CD4-positive, alpha-beta T cell treated with Interleukin-12 subunit alpha and Interleukin-12 subunit beta, for 1 hour (primary cell): Measurements from ENCODE around the gene SLC35F1.

ENCODE experiments used
- DNase-seq: peaks from one replicate; pipeline ENCODE4 v3.0.0-alpha.2; 2020

Gene SLC35F1

GRCh38 chr6:118285791-118286190 is 378.7 kb downstream of the SLC35F1 start:
- no peak for DNase-seq

DNA sequence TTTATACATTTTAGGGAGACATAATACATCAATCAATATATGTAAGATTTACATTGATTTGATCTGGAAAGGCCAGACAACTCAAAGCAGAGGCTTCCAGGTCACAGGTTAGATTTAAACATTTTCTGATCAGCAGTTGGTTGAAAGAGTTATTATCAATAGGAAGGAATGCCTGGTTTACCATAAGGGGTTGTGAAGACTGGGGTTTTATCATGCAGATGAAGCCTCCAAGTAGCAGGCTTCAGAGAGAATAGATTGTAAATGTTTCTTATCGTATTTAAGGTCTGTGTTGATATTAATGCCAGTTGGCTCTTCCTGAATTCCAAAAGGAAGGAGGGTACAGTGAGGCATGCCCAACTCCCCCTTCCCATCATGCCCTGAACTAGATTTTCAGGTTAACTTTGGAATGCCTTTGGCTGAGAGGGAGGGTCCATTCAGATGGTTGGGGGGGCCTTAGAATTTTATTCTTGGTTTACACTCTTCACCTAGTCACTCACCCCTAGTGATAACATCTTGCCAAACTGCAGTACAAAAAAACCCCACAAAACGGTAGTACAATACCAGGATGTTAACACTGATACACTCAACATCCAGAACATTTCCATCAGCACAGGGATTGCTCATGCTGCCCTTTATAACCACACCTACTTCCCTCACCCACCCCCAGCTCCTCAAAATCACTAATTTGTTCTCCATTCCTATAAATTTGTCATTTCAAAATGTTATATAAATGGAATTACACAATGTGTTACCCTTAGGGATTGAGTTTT is 381.5 kb downstream of the SLC35F1 start:
- no peak for DNase-seq

DNA sequence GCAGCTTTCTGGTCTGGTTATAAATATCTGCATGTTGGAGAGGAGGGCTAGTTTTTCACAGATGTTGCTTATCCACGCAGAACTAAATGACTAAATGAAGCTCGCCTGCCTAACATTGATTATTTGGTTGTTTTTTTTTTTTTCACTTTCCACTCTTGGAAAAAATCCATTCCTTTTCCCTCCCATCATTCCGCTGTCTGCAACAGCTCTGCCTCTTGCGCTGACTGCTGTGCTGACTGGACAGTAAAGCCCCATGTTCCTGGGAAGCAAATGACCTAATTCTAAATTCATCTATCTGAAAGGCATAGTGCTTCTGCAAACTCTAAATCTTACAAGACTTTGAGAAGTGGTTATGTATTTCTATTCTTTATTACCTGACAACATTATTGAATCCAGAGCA is 385.5 kb downstream of the SLC35F1 start:
- DNase-seq, result no peak

- DNase-seq, result no peak
Observed at GRCh38 chr6:118294906-118295305, 387.8 kb downstream of the SLC35F1 start.

DNA sequence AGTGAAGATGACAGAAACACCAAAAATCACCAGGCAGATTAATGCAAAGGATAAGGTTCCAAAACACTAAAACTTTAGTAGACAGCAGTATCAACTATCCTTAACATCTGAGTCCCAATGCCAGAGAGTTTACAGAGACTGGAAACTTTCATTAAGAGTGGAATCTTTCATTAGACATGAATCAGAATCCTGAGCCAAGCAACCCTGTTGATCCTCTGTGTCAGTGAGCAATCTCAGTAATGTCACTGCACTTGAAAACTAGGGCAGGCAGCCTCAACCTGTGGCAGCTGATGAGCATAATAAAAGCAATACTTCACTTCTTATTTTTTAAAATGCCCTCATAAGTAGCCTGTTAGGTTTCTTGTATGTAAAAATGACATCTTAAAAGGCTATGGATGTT is 388.3 kb downstream of the SLC35F1 start:
- no peak for DNase-seq

- DNase-seq, result no peak
Observed at GRCh38 chr6:118296129-118296901, 389.3 kb downstream of the SLC35F1 start.

DNA sequence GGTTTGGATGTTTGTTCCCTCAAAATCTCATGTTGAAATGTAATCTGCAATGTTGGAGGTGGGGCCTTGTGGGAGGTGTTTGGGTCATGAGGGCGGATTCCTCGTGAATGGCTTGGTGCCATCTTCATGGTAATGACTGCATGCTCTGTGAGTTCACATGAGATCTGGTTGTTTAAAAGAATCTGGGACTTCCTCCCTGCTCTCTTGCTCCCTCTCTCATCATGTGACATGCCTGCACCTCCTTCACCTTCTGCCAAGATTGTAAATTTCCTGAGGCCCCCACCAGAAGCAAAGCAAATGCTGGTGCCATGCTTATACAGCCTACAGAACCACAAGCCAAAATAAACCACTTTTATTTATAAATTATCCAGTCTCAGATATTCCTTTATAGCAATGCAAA is 390.8 kb downstream of the SLC35F1 start:
- DNase-seq, result no peak

DNA sequence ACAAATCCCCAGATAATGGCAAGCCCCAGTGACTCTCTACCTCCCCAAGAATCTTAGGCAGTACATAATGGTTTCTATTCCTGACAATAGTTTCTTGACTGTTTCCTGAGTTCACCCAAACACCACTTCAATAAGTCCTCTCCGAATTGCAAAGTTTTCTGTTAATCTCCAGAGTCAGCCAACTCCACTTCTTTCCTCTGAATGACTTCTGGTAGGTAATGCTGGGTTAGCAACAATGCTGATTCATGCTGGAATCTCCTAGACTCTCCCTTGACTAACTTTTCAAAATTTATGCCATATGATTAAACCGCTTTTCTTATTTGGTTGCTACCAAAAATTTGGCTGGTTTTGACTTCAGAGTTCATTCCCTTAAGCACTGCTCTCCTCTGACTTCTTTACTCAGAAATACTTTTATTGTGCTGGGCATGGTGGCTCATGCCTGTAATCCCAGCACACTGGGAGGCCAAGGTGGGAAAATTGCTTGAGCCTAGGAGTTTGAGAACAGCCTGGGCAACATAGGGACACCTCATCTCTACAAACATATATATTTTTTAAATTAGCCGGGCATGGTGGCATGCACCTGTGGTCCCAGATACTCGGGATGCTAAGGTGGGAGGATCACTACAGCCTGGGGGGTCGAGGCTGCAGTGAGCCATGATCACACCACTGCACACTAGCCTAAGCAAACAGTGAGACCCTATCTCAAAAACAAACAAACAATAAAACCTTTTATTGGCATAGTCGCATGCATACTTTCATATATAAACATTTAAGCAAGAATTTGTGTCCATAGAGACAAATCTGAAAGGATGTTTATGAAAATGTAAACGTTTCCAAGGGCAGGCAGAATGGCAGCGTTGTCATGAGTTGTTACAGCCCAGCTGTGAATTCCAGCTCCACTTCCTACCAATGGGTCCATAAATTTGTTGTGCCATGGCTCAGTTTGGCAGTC is 391.7 kb downstream of the SLC35F1 start:
- DNase-seq, result no peak

- DNase-seq, result no peak
Observed at GRCh38 chr6:118299457-118299856, 392.4 kb downstream of the SLC35F1 start.

- no peak for DNase-seq
Observed at GRCh38 chr6:118304321-118304720, 397.3 kb downstream of the SLC35F1 start.

GRCh38 chr6:118305081-118305480 is 398.0 kb downstream of the SLC35F1 start:
- DNase-seq, result no peak

- DNase-seq, result no peak
Observed at GRCh38 chr6:118306392-118307238, 399.6 kb downstream of the SLC35F1 start.

DNA sequence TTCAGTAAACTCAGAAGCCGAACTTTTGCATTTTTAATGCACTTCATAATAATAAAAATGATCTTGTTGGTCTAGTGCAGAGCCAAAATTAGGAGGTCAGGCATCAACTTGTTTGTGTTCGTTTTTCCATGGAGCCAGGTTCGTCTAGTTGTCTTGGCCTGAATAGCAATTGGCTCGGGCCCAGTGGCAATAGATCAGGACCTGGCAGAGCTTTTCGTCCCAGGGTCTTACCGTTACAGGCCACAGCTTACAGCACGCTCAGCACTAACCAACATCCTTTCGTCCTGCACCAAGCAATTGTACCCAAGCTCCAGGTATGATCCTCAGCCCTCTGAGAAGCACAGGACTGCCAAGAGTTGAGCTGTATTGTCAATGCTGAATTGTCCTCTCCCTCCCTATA is 400.5 kb downstream of the SLC35F1 start:
- no peak for DNase-seq

GRCh38 chr6:118309337-118310093 is 402.5 kb downstream of the SLC35F1 start:
- DNase-seq, result no peak

- DNase-seq, result no peak
Observed at GRCh38 chr6:118313208-118313607, 406.1 kb downstream of the SLC35F1 start.

DNA sequence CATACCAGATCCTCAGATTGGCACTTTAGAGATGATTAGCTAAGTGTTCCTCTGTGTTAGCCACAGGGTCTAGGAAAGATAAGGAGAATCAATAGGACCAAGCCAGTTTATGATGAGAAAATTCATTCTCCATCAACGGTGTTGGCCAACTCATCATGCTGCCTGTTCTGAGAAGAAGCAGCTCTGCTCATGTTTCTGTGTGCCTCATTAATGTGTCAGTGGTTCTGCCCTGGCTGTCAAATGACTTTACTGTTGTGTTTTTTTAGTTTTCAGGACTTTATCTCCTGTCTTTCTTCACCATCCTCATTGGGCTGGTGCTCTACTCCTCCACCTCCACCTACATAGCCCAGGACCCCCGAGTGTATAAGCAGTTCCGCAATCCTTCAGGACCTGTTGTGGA is 406.7 kb downstream of the SLC35F1 start:
- DNase-seq, result no peak

DNA sequence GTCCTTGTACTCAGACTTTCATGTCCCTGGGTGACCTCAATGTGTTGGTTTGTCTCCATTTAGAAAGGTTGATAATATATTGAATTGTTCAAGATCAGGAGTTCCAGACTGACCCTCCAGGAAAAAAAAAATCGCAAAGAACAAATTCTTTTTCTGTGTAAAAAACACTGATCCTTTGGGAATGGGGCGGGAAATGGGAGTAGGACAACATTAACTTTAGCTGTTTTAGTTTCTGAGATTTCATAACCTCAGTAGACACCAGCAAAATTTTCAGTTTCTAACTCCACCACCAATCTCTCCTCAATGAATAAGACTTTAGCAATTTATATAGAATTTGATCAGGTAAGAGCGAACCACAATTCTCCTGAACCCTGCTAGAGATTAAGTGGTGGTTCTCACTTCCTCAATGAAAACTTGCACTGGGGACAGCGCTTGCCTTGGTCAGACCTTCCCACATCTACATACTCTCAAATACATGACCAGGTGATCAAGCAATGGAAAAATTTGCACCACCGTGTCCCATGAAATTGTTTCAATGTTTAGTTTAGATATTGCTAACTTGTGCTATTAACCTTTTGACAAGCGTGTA is 409.8 kb downstream of the SLC35F1 start:
- no peak for DNase-seq

DNA sequence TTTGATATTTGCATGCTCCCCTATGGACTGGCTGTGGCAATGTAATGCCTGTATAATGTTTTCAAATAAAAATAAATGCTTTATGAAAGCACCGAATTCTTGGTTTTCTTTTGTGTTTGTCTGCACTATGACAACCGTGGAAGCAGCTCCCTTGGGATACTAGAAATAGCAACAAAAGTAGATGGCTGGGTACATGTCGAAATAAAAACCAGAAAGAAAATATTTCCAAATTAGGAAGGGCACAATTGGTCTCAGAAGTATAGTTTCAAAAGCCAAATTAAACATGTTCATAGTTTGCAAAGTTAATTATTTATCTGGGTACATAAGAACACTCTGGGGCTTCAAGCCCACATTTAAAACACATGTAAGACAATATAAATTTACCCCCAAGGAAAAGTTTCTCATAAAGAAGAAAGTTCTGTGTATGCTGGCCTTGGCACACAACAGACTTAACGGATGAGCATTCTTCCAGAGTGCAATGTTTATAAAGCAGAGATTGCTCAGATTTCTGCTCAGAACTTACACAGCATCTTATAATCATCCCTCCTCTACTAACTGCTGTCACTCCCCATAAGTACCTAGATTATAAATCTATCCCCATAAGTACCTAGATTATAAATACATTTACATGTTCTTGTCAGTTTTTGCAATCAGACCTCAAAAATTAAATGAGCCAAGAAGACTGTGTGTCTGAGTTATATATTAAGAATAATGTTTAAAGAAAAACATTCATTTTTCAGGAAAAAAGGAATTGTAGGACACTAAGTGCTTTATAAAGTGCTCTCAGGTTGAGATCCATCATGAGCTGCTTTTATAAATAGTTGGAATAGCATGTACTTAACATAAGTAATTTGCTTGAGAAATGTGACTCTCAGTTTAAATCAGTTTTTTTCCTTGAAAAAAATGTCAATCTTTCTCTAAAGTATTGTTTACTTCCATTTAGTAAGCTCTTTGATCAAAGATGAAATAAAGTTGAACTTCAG is 410.8 kb downstream of the SLC35F1 start:
- DNase-seq, result no peak

- DNase-seq, result no peak
Observed at GRCh38 chr6:118318648-118319047, 411.6 kb downstream of the SLC35F1 start.

DNA sequence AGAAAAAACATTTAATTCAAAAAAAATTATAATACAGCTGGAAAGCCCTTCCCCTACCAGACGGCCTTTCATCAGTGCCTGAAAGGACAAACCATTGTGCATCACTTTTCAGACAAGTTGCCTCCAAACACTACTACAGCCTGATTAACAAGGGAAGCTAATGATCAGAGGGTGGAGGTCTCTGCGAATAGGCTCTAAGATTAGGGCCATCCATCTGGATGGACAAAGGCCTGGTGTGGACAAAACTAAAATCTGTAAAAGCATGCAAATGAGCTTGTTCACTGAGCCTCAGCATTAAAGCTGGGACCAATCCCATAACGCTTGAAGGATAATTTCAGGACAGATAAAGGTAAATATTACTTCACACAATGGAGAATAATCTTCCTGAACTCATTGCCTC is 412.4 kb downstream of the SLC35F1 start:
- no peak for DNase-seq
